Activated CD4-positive, alpha-beta T cell treated with anti-CD3 and anti-CD28 coated beads, Interleukin-2, amount 50 U/mL, for 48 hours (primary cell): ENCODE results near the gene RFTN1.

Experiments
- DNase-seq, 2 experiments: peaks; one replicate each; pipeline ENCODE4 v3.0.0-alpha.2; 2020

The RFTN1 gene

GRCh38 chr3:16528106-16528505 lies 14.6 kb upstream of the RFTN1 start:
- no peak for DNase-seq

- DNase-seq, result no peak
Measured at GRCh38 chr3:16524196-16524595, 10.7 kb upstream of the RFTN1 start.

GRCh38 chr3:16523778-16524177 lies 10.3 kb upstream of the RFTN1 start:
- no peak for DNase-seq

GRCh38 chr3:16522834-16523233 lies 9.3 kb upstream of the RFTN1 start:
- DNase-seq, result no peak

- DNase-seq, result peak in 1 of 2 experiments; percentile 28
Measured at GRCh38 chr3:16520970-16521881, 7.7 kb upstream of the RFTN1 start.

- no peak for DNase-seq
Measured at GRCh38 chr3:16520241-16520969, 6.9 kb upstream of the RFTN1 start.

- DNase-seq, result peak; percentile 31 to 61
Measured at GRCh38 chr3:16516695-16517481, 3.4 kb upstream of the RFTN1 start.

- DNase-seq, result no peak
Measured at GRCh38 chr3:16515885-16516420, 2.5 kb upstream of the RFTN1 start.

GRCh38 chr3:16514755-16515353 lies 1.4 kb upstream of the RFTN1 start:
- DNase-seq, result no peak

- peak; percentile 33 to 45 for DNase-seq
Measured at GRCh38 chr3:16514021-16514700, 662 bp upstream of the RFTN1 start.

- peak; percentile 53 to 61 for DNase-seq
Measured at GRCh38 chr3:16512435-16513140, 911 bp downstream of the RFTN1 start.

- peak; percentile 78 to 85 for DNase-seq
Measured at GRCh38 chr3:16511681-16512434, 1.6 kb downstream of the RFTN1 start.

- DNase-seq, result no peak
Measured at GRCh38 chr3:16510620-16511319, 2.7 kb downstream of the RFTN1 start.

- peak; percentile 26 to 47 for DNase-seq
Measured at GRCh38 chr3:16509721-16510619, 3.5 kb downstream of the RFTN1 start.

GRCh38 chr3:16508591-16508995 lies 4.9 kb downstream of the RFTN1 start:
- DNase-seq, result peak; percentile 28 to 50

- DNase-seq, result no peak
Measured at GRCh38 chr3:16508243-16508578, 5.3 kb downstream of the RFTN1 start.

- no peak for DNase-seq
Measured at GRCh38 chr3:16507578-16508242, 5.8 kb downstream of the RFTN1 start.
